Ovary (tissue), 9 donors: ENCODE results near the gene MVB12A. TPM values are rescaled to one million over a fixed set of nuclear protein-coding genes. Genes with fewer than 3 reads are reported as not detected.

Experiments used
- DNase-seq, 5 donors: peaks; one replicate each; pipeline ENCODE4 v3.0.0-alpha.2; 2019 to 2020
- H3K27ac ChIP-seq, 2 donors: fragments of 200-600 bp; one replicate each; pipeline versions ENCODE4 v1.5.1 to v1.8.0; 2019 to 2022
- H3K27me3 ChIP-seq: fragments of 200-600 bp; one replicate; pipeline ENCODE4 v1.8.0; 2022
- H3K36me3 ChIP-seq: fragments of 200-600 bp; sonication (generic); one replicate; pipeline ENCODE4 v1.5.1; 2019
- H3K4me1 ChIP-seq: one replicate; pipeline ENCODE4 v1.8.1; 2013; ENCODE audit warnings: mild to moderate bottlenecking, moderate library complexity; ENCODE audit not compliant: insufficient read depth
- H3K4me3 ChIP-seq: fragments of 200-600 bp; sonication (generic); one replicate; pipeline ENCODE4 v1.5.1; 2017
- H3K9me3 ChIP-seq, 2 donors: fragments of 200-600 bp in 1 of 2; sonication (generic) in 1 of 2; one replicate each; pipeline versions ENCODE4 v1.5.1 to v1.8.1; 2013 to 2019; ENCODE audit warnings: mild to moderate bottlenecking in 1 of 2, moderate library complexity in 1 of 2
- CTCF ChIP-seq, 3 donors: fragments of 450-650 bp in 2 of 3; fragments of 200-600 bp in 1 of 3; IDR thresholded peaks; one replicate each; pipeline versions ENCODE4 v1.5.1 to v1.8.0; 2016 to 2022; ENCODE audit warnings: antibody characterized with exemption in 3 of 3, mild to moderate bottlenecking in 1 of 3
- EP300 ChIP-seq: sonication (generic); formaldehyde crosslinking; IDR thresholded peaks from one replicate; pipeline ENCODE4 v1.6.1; 2017; ENCODE audit warnings: antibody characterized with exemption
- POLR2A ChIP-seq: fragments of 450-650 bp; IDR thresholded peaks from one replicate; pipeline ENCODE4 v1.6.1; 2017; ENCODE audit warnings: antibody characterized with exemption, mild to moderate bottlenecking, moderate library complexity
- WGBS, 3 donors: extraction: QIAGEN DNeasy Blood & Tissue Kit in 1 of 3; methylation state at CpG; one replicate each; pipeline versions ENCODE4 v1.1.5 to v1.1.7; 2013 to 2017; 5-methylcytosine and 5-hydroxymethylcytosine counted together
- intact Hi-C, 4 donors: fragments of 100-400 bp; cut with DNase I; formaldehyde crosslinking; loops; one replicate each; pipeline versions ENCODE4 v1.11.0 to v1.15.1; 2022 to 2023
- polyA plus RNA-seq, 2 donors: library from polyadenylated mRNA; stranded (reverse); fragments of 200-250 nt in 1 of 2; fragments of 350-450 nt in 1 of 2; fragmentation: Illumina TruSeq in 1 of 2; extraction: RNeasy Lipid Tissue Mini Kit (QIAGEN cat#74804) in 1 of 2; gene quantifications; one replicate each; pipeline ENCODE4 v1.2.3, GENCODE V29; 2013 to 2014
- total RNA-seq, 7 donors: library from RNA; depleted of rRNA in 2 of 7; stranded (reverse); fragments of >200 nt in 2 of 7; fragmentation: NEBNext Ultra II Directional in 3 of 7; extraction: Animal tissue kit (Norgen Biotek cat#: 25700) in 3 of 7; gene quantifications; one replicate each; pipeline versions ENCODE4 v1.1.0 to v1.2.4, GENCODE V29; 2016 to 2023
- donor health status: DM: no; HTN: no; CAD: no; lungs with moderate emphysema.
- donor health status: DM: no; HTN: no; CAD: no.
- donor health status: Bipolar disorder and iron deficiency.
- donor health status: DM: yes; HTN: yes; CAD: no.
- donor health status: DM: no; HTN: no; CAD: no.
- donor health status: DM: yes; HTN: yes; CAD: no.

Gene MVB12A
- total and polyA plus RNA-seq, 9 donors, result 7.6 to 90.4 (median 77.8) TPM

- Histone ChIP-seq H3K27me3 (no peaks in the 10 kb centered on the region), H3K36me3 (no peaks in the 10 kb centered on the region), H3K27ac (peak overlapping the region; percentile 83 to 86), H3K9me3 (no peaks in the 10 kb centered on the region), H3K4me3 (no peak overlapping the region), H3K4me1 (peaks cover 12% of the 10 kb centered on the region)
- no peak for TF ChIP-seq CTCF (IDR thresholded peaks at IDR 0.05)
- TF ChIP-seq EP300, result no peak
- TF ChIP-seq POLR2A, result no peak
- WGBS, 3 donors, result 73 to 79% (median 78%) methylated on average over 12 of the region's 12 CpGs
- no peak for DNase-seq
- intact Hi-C loops, result loop anchor here (5.0 to 10.0 kb wide), 5 partner anchors 45 to 123 kb away; partner anchors contain the start of genes CCDC194 (in 3 of the 4) and MVB12A (in 1 of the 4)
Observed at GRCh38 chr19:17467471-17468301, 47.8 kb downstream of the MVB12A start.

- no peaks in the 10 kb centered on the region for H3K36me3 ChIP-seq
- 30 to 37% (median 31%) methylated on average over 25 of the region's 25 CpGs for WGBS, 3 donors
- peak overlapping the region; percentile 90 for H3K4me3 ChIP-seq
- intact Hi-C loops, result loop anchor here (5.0 to 10.0 kb wide), 5 partner anchors 46 to 124 kb away; partner anchors contain the start of genes CCDC194 (in 3 of the 4) and MVB12A (in 1 of the 4)
- H3K4me1 ChIP-seq, result peaks cover 12% of the 10 kb centered on the region
- H3K27me3 ChIP-seq, result no peaks in the 10 kb centered on the region
- no peak for TF ChIP-seq CTCF (IDR thresholded peaks at IDR 0.05)
- no peak for TF ChIP-seq EP300
- TF ChIP-seq POLR2A, result no peak
- H3K9me3 ChIP-seq, result no peaks in the 10 kb centered on the region
- H3K27ac ChIP-seq, result peak overlapping the region; percentile 83 to 86
- DNase-seq, result peak; percentile 68 to 84 (median 77)
Observed at GRCh38 chr19:17468302-17469091, 48.6 kb downstream of the MVB12A start.

- Histone ChIP-seq H3K4me1 (peaks cover 12% of the 10 kb centered on the region), H3K9me3 (no peaks in the 10 kb centered on the region), H3K4me3 (peak overlapping the region; percentile 90), H3K27me3 (no peaks in the 10 kb centered on the region), H3K36me3 (no peaks in the 10 kb centered on the region), H3K27ac (peak overlapping the region; percentile 83 to 86)
- no peak for DNase-seq
- TF ChIP-seq EP300 (no peak), POLR2A (peak; percentile 23), CTCF (IDR thresholded peaks at IDR 0.05) (peak in 1 of 3 donors; percentile 13)
- intact Hi-C loops, result loop anchor here (5.0 to 10.0 kb wide), 5 partner anchors 47 to 124 kb away; partner anchors contain the start of genes CCDC194 (in 3 of the 4) and MVB12A (in 1 of the 4)
- 0 to 4% (median 1%) methylated on average over 19 of the region's 19 CpGs for WGBS, 3 donors
Observed at GRCh38 chr19:17469092-17469480, 49.2 kb downstream of the MVB12A start.

- Histone ChIP-seq H3K27me3 (no peaks in the 10 kb centered on the region), H3K27ac (peak overlapping the region; percentile 83 to 86), H3K4me3 (peak overlapping the region; percentile 90), H3K4me1 (peaks cover 12% of the 10 kb centered on the region), H3K9me3 (no peaks in the 10 kb centered on the region), H3K36me3 (no peaks in the 10 kb centered on the region)
- DNase-seq, result peak; percentile 98 to 99 (median 99)
- TF ChIP-seq CTCF (IDR thresholded peaks at IDR 0.05) (no peak), EP300 (peak; percentile 15), POLR2A (peak; percentile 43)
- WGBS, 3 donors, result 0 to 1% (median 1%) methylated on average over 27 to 31 of the region's 31 CpGs
- intact Hi-C loops, result loop anchor here (5.0 to 10.0 kb wide), 6 partner anchors 43 to 125 kb away; partner anchors contain the start of genes CCDC194 (in 3 of the 4), PGLS (in 2 of the 4) and MVB12A (in 1 of the 4)
Observed at GRCh38 chr19:17469481-17470067, 49.7 kb downstream of the MVB12A start.
